ENCODE data around the gene LCN9. TPM values are rescaled to one million over a fixed set of nuclear protein-coding genes. Genes with fewer than 3 reads are reported as not detected.
A peak's percentile ranks its signal among the peaks of the same experiment; 100 is the strongest.

LCN9 gene
- total and polyA plus RNA-seq, 2 of the 13 experiments (the other 11 are each of a cell fraction or from before 2014, with no cell fraction given) = not detected

- TF ChIP-seq ZNF687 (CRISPR knock-in tag; IDR thresholded peaks at IDR 0.05) (peak; percentile 8; the same call in 1 of the 2 replicates), CBX5 (CRISPR knock-in tag; IDR thresholded peaks at IDR 0.05; ENCODE audit: borderline replicate concordance) (no peak), TRIM24 (CRISPR knock-in tag; IDR thresholded peaks at IDR 0.05) (no peak)
Measured at GRCh38 chr9:135698767-135699166, 35.7 kb downstream of the LCN9 start (continued).

GRCh38 chr9:135699440-135699839, 36.3 kb downstream of the LCN9 start, which contains the start of gene SOHLH1:
SOHLH1 (minus strand) TSS chr9:135699481; CDS start chr9:135699467, 14 bp downstream.
- Histone ChIP-seq H3K4me3 (replicated peaks in 1 of 3; ENCODE audit: insufficient read depth in 1 of 3, low read depth in 2 of 3, low read length in 3 of 3) (peak within 1 kb of the TSS in 2 of 3 experiments; percentile 13 to 30; a peak in 2 of 6 replicates), H4K20me1 (ENCODE audit: insufficient read depth, low read length) (0 out of 2 replicates have a peak, but pooled peaks cover 4% of the 10 kb centered on the region), H3K9ac (ENCODE audit: insufficient read depth, low read depth, low read length) (no peak within 1 kb of the TSS), H3K4me1 (ENCODE audit: insufficient read depth, low read length) (no peaks in the 10 kb centered on the region), H3K4me2 (ENCODE audit: low read depth, low read length) (peak within 1 kb of the TSS; percentile 34; the same call in 1 of the 2 replicates), H3K9me3 (ENCODE audit: low read length) (no peaks in the 10 kb centered on the region), H3K27ac (ENCODE audit: extremely low read length, insufficient read depth, low read length) (no peak within 1 kb of the TSS), H3K36me3 (replicated peaks in 1 of 2; ENCODE audit: control insufficient read depth in 1 of 2, insufficient read depth in 2 of 2, low read length in 2 of 2) (no peaks in the 10 kb centered on the region), H2AFZ (ENCODE audit: low read length) (no peak within 1 kb of the TSS), H3K27me3 (ENCODE audit: control insufficient read depth in 1 of 2, insufficient read depth in 2 of 2, low read length in 2 of 2) (peaks cover 27 to 79% of the 10 kb centered on the region in 2 experiments), H3K79me2 (ENCODE audit: insufficient read depth, low read length) (no peaks in the 10 kb centered on the region)
- no TSS peak for BruUV-seq (replicated peaks)
- 54% methylated on average over 19 of the region's 30 CpGs for WGBS (ENCODE audit: low lambda C conversion rate)
- DNase-seq (ENCODE audit: low spot score) (no peak), FAIRE-seq (no peak), ATAC-seq (no peak)
- ChIA-PET CTCF (ENCODE audit: low intra/inter-chr PET ratio, low total read pairs) (no interaction called here), POLR2A (no interaction called here)
- in situ Hi-C loops (cut with HindIII; ENCODE audit: extremely low pct_ligation_motif_present, low pct_unique_long_range_greater_than_20kb) (no loop called here), intact Hi-C loops (cut with micrococcal nuclease; ENCODE audit: unreplicated experiment) (no loop called here)
- no peak for TF ChIP-seq MXI1 (IDR thresholded peaks at IDR 0.05; ENCODE audit: borderline replicate concordance, low read depth, low read length)
- peak; percentile 81 for TF ChIP-seq MNT (IDR thresholded peaks at IDR 0.05)
- TF ChIP-seq ZNF619 (CRISPR knock-in tag; IDR thresholded peaks at IDR 0.05) = no peak
- TF ChIP-seq GLI4 (CRISPR knock-in tag; IDR thresholded peaks at IDR 0.05; ENCODE audit: borderline replicate concordance) = no peak
- no peak for TF ChIP-seq MYNN (CRISPR knock-in tag; IDR thresholded peaks at IDR 0.05; ENCODE audit: low read depth)
- TF ChIP-seq ATF5 (CRISPR knock-in tag; IDR thresholded peaks at IDR 0.05; ENCODE audit: low read depth) = no peak
